Measurements from ENCODE around the gene KIF3C.
"Not testable (repeated sequence)": the region's sequence is repeated elsewhere in the genome, so short reads cannot be mapped to it uniquely, and the experiment has no call there.

KIF3C gene

GRCh38 chr2:25982273-25982967, at the start of gene KIF3C:
TSS of gene KIF3C (minus strand) at chr2:25982497. CDS start at chr2:25981917, 580 bp downstream.
- DNase-seq (ENCODE audit: low spot score) = peak; percentile 90

- not testable (repeated sequence) for DNase-seq (ENCODE audit: low spot score)
These were observed 45.8 kb upstream of the KIF3C start for GRCh38 chr2:26028083-26028482.

GRCh38 chr2:26025509-26025908, 43.2 kb upstream of the KIF3C start:
- no peak for DNase-seq (ENCODE audit: low spot score)

GRCh38 chr2:26024260-26024659, 42.0 kb upstream of the KIF3C start:
- no peak for DNase-seq (ENCODE audit: low spot score)

- DNase-seq (ENCODE audit: low spot score) = no peak
These were observed 37.9 kb upstream of the KIF3C start for GRCh38 chr2:26020231-26020640.

- peak; percentile 62 for DNase-seq (ENCODE audit: low spot score)
These were observed 36.1 kb upstream of the KIF3C start for GRCh38 chr2:26018184-26019055.

DNA sequence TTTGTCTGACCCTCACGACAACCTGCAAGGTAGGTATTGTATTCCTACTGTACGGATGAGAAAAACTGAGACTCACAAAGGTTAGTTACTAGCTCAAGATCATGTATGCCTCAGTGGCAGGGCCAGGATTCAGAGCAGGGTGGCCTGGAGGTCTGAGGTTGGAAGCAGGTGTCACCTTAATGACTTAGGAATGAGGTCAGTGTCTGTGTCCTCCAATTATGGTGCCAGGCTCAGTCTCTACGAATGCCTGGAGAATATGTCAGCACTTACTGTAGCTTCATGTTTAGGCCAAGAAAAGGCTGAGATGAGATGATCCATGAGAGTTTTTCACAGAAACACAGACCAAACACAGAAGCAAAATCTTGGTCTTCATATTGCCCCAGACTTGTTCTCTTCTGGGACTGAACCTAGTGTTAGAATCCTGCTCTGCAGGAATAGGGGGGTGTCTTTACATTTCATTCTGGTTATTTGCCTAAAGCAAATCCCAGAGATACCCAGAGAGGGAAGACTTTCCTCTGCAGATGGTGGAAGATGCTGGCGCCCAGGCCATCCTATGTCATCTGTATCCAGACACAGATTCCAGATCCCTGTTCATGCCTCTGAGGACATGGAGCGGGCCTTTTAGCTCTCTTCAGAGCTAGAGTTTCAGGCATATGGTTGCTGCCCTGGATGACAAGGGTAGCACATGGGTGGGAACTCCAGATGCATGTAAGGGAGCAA, 35.3 kb upstream of the KIF3C start:
- no peak for DNase-seq (ENCODE audit: low spot score)

DNA sequence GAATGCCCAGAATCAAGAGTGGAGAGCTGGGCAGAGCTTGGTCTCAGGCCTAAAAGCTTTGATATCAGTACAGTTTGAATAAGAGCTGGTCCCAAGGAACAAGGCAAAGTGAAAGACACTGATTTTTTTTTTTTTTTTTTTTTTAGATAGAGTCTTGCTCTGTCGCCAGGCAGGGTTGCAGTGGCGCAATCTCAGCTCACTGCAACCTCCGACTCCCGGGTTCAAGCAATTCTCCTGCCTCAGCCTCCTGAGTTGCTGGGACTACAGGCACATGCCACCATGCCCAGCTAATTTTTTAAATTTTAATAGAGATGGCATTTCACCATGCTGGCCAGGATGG, 34.4 kb upstream of the KIF3C start:
- not testable (repeated sequence) for DNase-seq (ENCODE audit: low spot score)

DNA sequence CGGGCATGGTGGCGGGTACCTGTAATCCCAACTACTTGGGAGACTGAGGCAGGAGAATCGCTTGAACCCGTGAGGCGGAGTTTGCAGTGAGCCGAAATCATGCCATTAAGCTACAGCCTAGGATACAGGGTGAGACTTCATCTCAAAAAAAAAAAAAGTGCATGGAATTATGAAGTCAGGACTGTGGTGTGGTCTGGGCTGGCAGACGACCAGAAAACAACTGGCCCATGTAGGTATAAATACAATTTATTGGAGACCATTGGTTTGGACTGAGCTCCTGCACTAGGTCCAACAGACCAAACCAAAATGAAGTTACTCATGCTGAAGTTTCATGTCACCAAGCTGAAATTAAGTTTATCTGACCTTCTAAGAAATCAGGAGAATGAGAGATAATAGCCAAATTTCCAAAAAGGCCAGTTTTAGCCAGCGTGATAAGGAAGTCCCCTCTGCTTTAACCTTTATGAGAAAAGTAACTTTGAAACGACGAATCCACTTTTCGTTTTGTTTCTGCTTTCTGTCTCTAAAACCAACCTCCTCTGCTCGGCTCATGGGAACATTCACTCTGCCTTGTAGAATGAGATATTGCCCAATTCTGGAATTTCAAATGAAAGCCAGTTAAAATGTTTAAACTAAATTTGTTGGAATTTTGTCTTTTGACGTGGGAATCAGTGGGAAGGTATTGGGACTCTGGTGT, 33.9 kb upstream of the KIF3C start:
- DNase-seq (ENCODE audit: low spot score) = no peak

- no peak for DNase-seq (ENCODE audit: low spot score)
These were observed 31.4 kb upstream of the KIF3C start for GRCh38 chr2:26013668-26014067.

GRCh38 chr2:26011990-26012856, 29.9 kb upstream of the KIF3C start:
- peak; percentile 77 for DNase-seq (ENCODE audit: low spot score)

GRCh38 chr2:26011609-26011989, 29.3 kb upstream of the KIF3C start:
- DNase-seq (ENCODE audit: low spot score) = no peak

- DNase-seq (ENCODE audit: low spot score) = no peak
These were observed 28.6 kb upstream of the KIF3C start for GRCh38 chr2:26010943-26011342.

DNA sequence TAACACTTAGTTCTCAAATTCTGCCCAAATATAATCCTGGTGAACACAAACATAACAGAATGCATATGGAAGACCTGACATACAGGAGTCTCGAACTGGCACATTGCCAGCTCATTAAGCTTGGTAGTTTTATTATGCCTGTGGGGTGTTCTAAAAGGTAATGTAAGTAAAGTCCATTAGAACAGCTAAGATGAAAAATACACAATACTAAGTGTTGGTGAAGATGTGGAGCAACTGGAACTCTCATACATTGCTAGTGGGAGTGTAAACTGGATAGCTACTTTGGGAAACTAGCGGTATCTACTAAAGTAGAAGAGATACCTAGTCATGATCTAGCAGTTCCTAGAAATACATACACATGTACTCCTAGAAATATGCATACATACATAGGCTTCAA, 27.3 kb upstream of the KIF3C start:
- DNase-seq (ENCODE audit: low spot score) = no peak

DNA sequence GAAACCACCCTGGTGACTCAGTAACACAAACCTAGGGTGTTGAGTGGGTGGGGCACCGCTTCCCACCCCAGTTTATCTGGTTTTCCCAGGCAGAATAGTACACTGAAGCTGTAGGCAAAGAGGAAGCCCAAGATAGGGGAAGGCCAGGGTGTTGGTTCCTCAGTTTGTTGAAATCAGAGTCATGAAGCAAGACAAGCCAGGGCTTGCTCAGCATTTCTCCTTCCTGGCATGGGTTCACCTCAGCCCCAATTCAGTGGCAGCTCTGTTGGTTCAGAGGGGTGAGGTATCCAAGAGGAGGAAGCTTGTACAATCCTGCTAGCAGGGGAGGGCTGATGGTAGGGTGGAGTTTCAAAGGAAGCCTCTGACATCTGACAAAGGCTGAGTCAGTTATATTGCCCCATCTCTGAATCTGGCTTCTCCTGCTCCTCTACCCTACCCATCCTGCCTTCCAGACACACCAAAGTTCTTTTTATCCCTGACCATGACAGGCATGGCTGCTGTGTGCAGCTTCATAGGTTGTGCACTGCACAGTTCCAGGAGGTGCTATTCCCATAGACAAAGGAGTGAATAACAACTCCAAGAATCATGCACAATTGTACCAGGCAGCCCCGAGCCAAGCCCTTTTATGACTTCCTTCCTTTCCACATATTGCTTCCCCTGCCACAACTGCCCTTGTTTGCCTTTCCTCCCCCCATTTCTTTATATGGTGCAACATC, 26.7 kb upstream of the KIF3C start:
- DNase-seq (ENCODE audit: low spot score) = no peak

DNA sequence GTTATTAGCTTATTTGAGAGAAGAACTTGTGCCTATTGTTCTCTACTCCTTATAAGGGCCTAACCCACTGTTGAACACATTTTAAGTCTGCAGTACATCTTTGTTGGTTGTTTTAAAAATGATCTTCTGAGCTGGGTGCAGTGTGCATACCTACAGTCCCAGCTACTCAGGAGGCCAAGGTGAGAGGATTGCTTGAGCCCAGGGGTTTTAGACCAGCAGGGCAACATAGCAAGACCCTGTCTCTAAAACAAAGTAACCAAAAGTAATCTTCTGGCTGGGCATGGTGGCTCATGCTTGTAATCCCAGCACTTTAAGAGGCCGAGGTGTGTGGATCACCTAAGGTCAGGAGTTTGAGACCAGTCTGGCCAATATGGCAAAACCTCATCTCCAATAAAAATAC, 25.8 kb upstream of the KIF3C start:
- DNase-seq (ENCODE audit: low spot score) = no peak

DNA sequence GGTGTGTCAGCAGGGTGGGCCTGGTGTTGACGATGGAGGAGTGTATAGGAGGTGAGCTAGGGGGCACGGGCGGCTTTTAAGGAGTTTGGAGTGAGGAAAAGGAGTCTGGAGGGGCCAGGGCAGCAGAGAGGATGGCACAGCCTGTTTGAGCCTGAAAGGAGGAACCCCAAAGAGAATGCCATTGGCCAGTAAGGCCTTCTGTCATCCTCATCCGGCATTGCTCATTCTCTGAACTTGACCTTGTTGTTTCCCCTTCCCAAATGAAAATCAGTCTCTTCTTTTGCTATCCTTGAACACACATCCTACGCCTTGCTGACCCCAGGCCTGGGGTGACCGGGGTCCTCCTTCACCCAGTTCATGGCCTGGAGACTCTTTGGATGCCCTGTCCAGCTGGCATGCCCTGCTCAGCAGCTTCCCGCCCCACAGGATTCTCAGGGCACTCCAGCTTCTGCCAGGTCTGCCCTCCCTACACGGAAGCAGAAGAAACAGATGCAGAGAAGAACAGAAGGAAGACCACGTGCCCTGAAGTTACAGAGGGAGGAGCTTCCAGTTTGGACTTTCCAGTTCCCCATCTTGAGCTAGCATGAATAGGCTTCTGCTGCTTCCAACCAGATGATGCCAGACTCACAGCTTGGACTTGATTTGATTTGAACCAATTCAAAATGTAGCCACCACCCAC, 20.5 kb upstream of the KIF3C start:
- no peak for DNase-seq (ENCODE audit: low spot score)

DNA sequence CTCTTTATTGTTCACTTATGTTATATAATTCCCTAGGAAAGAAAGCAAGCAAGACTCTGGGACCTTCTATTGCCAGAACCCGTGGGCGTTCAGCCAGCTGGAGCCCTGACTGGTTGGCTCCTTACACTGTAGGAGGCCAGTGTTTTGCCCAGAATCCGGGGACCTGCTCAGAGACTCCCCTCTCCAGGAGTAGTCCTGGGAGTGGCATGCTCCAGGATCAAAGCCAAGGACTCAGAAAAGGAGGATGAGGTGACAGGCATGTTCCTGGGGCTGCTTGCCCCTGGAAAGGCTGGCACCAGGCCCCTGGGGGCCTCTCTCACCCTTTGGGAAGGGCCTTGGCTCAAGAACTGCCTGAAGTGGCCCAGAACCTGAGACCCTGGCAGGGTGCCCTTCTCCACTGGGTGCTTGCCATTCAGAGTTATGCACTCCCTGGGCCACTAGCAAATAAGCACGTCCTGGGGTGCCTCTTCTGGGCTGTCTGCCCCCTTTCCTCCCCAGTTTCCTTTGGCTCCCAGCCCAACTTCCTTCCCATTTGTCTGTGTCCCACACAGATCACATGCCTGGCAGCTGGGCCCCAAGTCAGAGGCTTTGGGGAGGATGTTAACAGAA, 19.6 kb upstream of the KIF3C start:
- DNase-seq (ENCODE audit: low spot score) = no peak

GRCh38 chr2:26000561-26001082, 18.3 kb upstream of the KIF3C start:
- DNase-seq (ENCODE audit: low spot score) = no peak

All from D341Med (cell line).